Measurements from ENCODE around the gene PXK. TPM values are rescaled to one million over a fixed set of nuclear protein-coding genes. Genes with fewer than 3 reads are reported as not detected.
A peak's percentile ranks its signal among the peaks of the same experiment; 100 is the strongest.
"Not testable (repeated sequence)": the region's sequence is repeated elsewhere in the genome, so short reads cannot be mapped to it uniquely, and the experiment has no call there.

The PXK gene
- total RNA-seq, result 29.8 TPM
- long read RNA-seq, transcript PXK-201 (17 exons, 1,974 nt), result minor isoform, 8 of 56 reads
- long read RNA-seq, transcript PXK-202 (18 exons, 2,037 nt), result major isoform, 16 of 56 reads
- long read RNA-seq, partial matches to known transcripts, result 9 of 56 reads
- long read RNA-seq, other reads (novel, unspliced or antisense), result 23 of 56 reads

GRCh38 chr3:58332575-58333188 is at the start of gene PXK:
Gene PXK, plus strand, starts transcription at chr3:58332892. Its CDS starts 97 bp downstream, at chr3:58332989.
- Histone ChIP-seq H3K4me3 (peak within 1 kb of the TSS; percentile 85), H3K36me3 (no peaks in the 10 kb centered on the region), H3K9me3 (no peaks in the 10 kb centered on the region), H3K27me3 (no peaks in the 10 kb centered on the region), H3K4me1 (peaks cover 30% of the 10 kb centered on the region), H3K27ac (peak within 1 kb of the TSS; percentile 60)
- ATAC-seq (peak; percentile 98), DNase-seq (peak; percentile 92)
- no peak for TF ChIP-seq CTCF (IDR thresholded peaks at IDR 0.05)
- intact Hi-C loops (cut with DNase I), result loop anchor here (10.0 kb wide), 1 partner anchor 72 kb away; no protein-coding TSS in a partner anchor

- Histone ChIP-seq H3K4me1 (no peaks in the 10 kb centered on the region), H3K36me3 (peaks cover 40% of the 10 kb centered on the region), H3K27me3 (no peaks in the 10 kb centered on the region), H3K9me3 (no peaks in the 10 kb centered on the region), H3K27ac (no peak overlapping the region), H3K4me3 (no peak overlapping the region)
- intact Hi-C loops (cut with DNase I), result no loop called here
- ATAC-seq, result no peak
- TF ChIP-seq CTCF (IDR thresholded peaks at IDR 0.05), result no peak
- DNase-seq, result no peak
These were observed 47.4 kb upstream of the PXK start for GRCh38 chr3:58285334-58285733.

GRCh38 chr3:58287354-58287753 is 45.3 kb upstream of the PXK start:
- H3K36me3 ChIP-seq, result peaks cover 35% of the 10 kb centered on the region

GRCh38 chr3:58288011-58288728 is 44.5 kb upstream of the PXK start:
- Histone ChIP-seq H3K36me3 (peaks cover 35% of the 10 kb centered on the region), H3K27me3 (no peaks in the 10 kb centered on the region), H3K27ac (no peak overlapping the region), H3K4me1 (no peaks in the 10 kb centered on the region), H3K4me3 (no peak overlapping the region), H3K9me3 (no peaks in the 10 kb centered on the region)
- no peak for TF ChIP-seq CTCF (IDR thresholded peaks at IDR 0.05)
- ATAC-seq, result no peak
- intact Hi-C loops (cut with DNase I), result no loop called here
- no peak for DNase-seq

More at GRCh38 chr3:58287354-58287753, 45.3 kb upstream of the PXK start:
- intact Hi-C loops (cut with DNase I), result no loop called here
- Histone ChIP-seq H3K27me3 (no peaks in the 10 kb centered on the region), H3K27ac (no peak overlapping the region), H3K4me1 (no peaks in the 10 kb centered on the region), H3K9me3 (no peaks in the 10 kb centered on the region), H3K4me3 (no peak overlapping the region)
- ATAC-seq, result no peak
- no peak for TF ChIP-seq CTCF (IDR thresholded peaks at IDR 0.05)
- DNase-seq, result no peak

- ATAC-seq; H3K27ac ChIP-seq; H3K27me3 ChIP-seq; H3K9me3 ChIP-seq; H3K4me3 ChIP-seq; DNase-seq; intact Hi-C loops (cut with DNase I); H3K4me1 ChIP-seq: not testable (repeated sequence)
- H3K36me3 ChIP-seq, result peaks cover 35% of the 10 kb centered on the region
These were observed 43.6 kb upstream of the PXK start for GRCh38 chr3:58288964-58289613.

GRCh38 chr3:58290446-58290845 is 42.2 kb upstream of the PXK start:
- DNase-seq, result not testable (repeated sequence)

More at GRCh38 chr3:58290446-58290845, 42.2 kb upstream of the PXK start:
- H3K4me3 ChIP-seq; H3K27me3 ChIP-seq; intact Hi-C loops (cut with DNase I); ATAC-seq; H3K4me1 ChIP-seq; H3K27ac ChIP-seq; H3K9me3 ChIP-seq: not testable (repeated sequence)
- peaks cover 21% of the 10 kb centered on the region for H3K36me3 ChIP-seq

Measured in upper lobe of right lung (tissue), 1 donor.